ENCODE data around the gene TTC12. TPM values are rescaled to one million over a fixed set of nuclear protein-coding genes. Genes with fewer than 3 reads are reported as not detected.

The TTC12 gene
- polyA plus RNA-seq, 1 donor (not counting 4 experiments of a cell fraction or from before 2014, with no cell fraction given): 27.3 TPM

- Histone ChIP-seq H4K20me1 (ENCODE audit: control insufficient read depth, extremely low read depth, insufficient read depth, low read length) (no peaks in the 10 kb centered on the region), H3K9ac (ENCODE audit: control insufficient read depth, extremely low read depth, insufficient read depth, low read length) (no peak overlapping the region), H3K27me3 (ENCODE audit: control insufficient read depth, extremely low read depth, insufficient read depth, low read length) (no peaks in the 10 kb centered on the region), H3K36me3 (ENCODE audit: control insufficient read depth in 2 of 2, extremely low read depth in 1 of 2, insufficient read depth in 2 of 2, low read length in 2 of 2) (peaks cover 3 to 11% of the 10 kb centered on the region in 2 experiments), H3K9me1 (ENCODE audit: control insufficient read depth, extremely low read depth, insufficient read depth, low read length) (no peaks in the 10 kb centered on the region), H3K4me3 (ENCODE audit: control insufficient read depth in 2 of 3, extremely low read depth in 1 of 3, insufficient read depth in 2 of 3, low read depth in 1 of 3, low read length in 3 of 3) (no peak overlapping the region), H3K79me2 (ENCODE audit: control insufficient read depth, insufficient read depth, low read length) (peaks cover 12% of the 10 kb centered on the region), H3K9me3 (ENCODE audit: control insufficient read depth, low read depth, low read length) (no peaks in the 10 kb centered on the region), H3K4me2 (ENCODE audit: control insufficient read depth, extremely low read depth, insufficient read depth, low read depth, low read length) (no peak overlapping the region), H3K27ac (ENCODE audit: control insufficient read depth, insufficient read depth, low read length) (no peak overlapping the region), H3K4me1 (ENCODE audit: control insufficient read depth, extremely low read depth, insufficient read depth, low read length) (peaks cover 23% of the 10 kb centered on the region), H2AFZ (ENCODE audit: control insufficient read depth, low read length) (no peak overlapping the region)
- no peak for TF ChIP-seq EZH2 (IDR thresholded peaks at IDR 0.05; ENCODE audit: low read length)
- TF ChIP-seq, protein P1, sequence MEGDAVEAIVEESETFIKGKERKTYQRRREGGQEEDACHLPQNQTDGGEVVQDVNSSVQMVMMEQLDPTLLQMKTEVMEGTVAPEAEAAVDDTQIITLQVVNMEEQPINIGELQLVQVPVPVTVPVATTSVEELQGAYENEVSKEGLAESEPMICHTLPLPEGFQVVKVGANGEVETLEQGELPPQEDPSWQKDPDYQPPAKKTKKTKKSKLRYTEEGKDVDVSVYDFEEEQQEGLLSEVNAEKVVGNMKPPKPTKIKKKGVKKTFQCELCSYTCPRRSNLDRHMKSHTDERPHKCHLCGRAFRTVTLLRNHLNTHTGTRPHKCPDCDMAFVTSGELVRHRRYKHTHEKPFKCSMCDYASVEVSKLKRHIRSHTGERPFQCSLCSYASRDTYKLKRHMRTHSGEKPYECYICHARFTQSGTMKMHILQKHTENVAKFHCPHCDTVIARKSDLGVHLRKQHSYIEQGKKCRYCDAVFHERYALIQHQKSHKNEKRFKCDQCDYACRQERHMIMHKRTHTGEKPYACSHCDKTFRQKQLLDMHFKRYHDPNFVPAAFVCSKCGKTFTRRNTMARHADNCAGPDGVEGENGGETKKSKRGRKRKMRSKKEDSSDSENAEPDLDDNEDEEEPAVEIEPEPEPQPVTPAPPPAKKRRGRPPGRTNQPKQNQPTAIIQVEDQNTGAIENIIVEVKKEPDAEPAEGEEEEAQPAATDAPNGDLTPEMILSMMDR (optimal IDR thresholded peaks at IDR 0.05 in 1 of 3, IDR thresholded peaks at IDR 0.05 in 1 of 3, conservative IDR thresholded peaks at IDR 0.05 in 1 of 3; ENCODE audit: extremely low read depth in 1 of 3, insufficient read depth in 2 of 3, low read length in 3 of 3): no peak
- DNase-seq (ENCODE audit: low read depth, low spot score): no peak
- no peak for FAIRE-seq
- dilution Hi-C loops (cut with MboI; ENCODE audit: extremely low pct_ligation_motif_present, low sequenced_read_pairs): no loop called here
These were observed 4.7 kb downstream of the TTC12 start for GRCh38 chr11:113319085-113319484.

- Histone ChIP-seq H3K4me1 (ENCODE audit: control insufficient read depth, extremely low read depth, insufficient read depth, low read length) (peaks cover 3% of the 10 kb centered on the region), H3K4me3 (ENCODE audit: control insufficient read depth in 2 of 3, extremely low read depth in 1 of 3, insufficient read depth in 2 of 3, low read depth in 1 of 3, low read length in 3 of 3) (no peak overlapping the region), H3K27ac (ENCODE audit: control insufficient read depth, insufficient read depth, low read length) (no peak overlapping the region), H3K9me1 (ENCODE audit: control insufficient read depth, extremely low read depth, insufficient read depth, low read length) (no peaks in the 10 kb centered on the region), H3K9ac (ENCODE audit: control insufficient read depth, extremely low read depth, insufficient read depth, low read length) (no peak overlapping the region), H3K9me3 (ENCODE audit: control insufficient read depth, low read depth, low read length) (no peaks in the 10 kb centered on the region), H3K36me3 (ENCODE audit: control insufficient read depth in 2 of 2, extremely low read depth in 1 of 2, insufficient read depth in 2 of 2, low read length in 2 of 2) (peaks cover 7 to 19% of the 10 kb centered on the region in 2 experiments), H3K27me3 (ENCODE audit: control insufficient read depth, extremely low read depth, insufficient read depth, low read length) (no peaks in the 10 kb centered on the region), H3K4me2 (ENCODE audit: control insufficient read depth, extremely low read depth, insufficient read depth, low read depth, low read length) (no peak overlapping the region), H3K79me2 (ENCODE audit: control insufficient read depth, insufficient read depth, low read length) (peaks cover 2% of the 10 kb centered on the region), H4K20me1 (ENCODE audit: control insufficient read depth, extremely low read depth, insufficient read depth, low read length) (no peaks in the 10 kb centered on the region), H2AFZ (ENCODE audit: control insufficient read depth, low read length) (no peak overlapping the region)
- dilution Hi-C loops (cut with MboI; ENCODE audit: extremely low pct_ligation_motif_present, low sequenced_read_pairs): no loop called here
- no peak for DNase-seq (ENCODE audit: low read depth, low spot score)
- no peak for TF ChIP-seq EZH2 (IDR thresholded peaks at IDR 0.05; ENCODE audit: low read length)
- TF ChIP-seq, protein P1 (optimal IDR thresholded peaks at IDR 0.05 in 1 of 3, IDR thresholded peaks at IDR 0.05 in 1 of 3, conservative IDR thresholded peaks at IDR 0.05 in 1 of 3; ENCODE audit: extremely low read depth in 1 of 3, insufficient read depth in 2 of 3, low read length in 3 of 3): no peak
- FAIRE-seq: no peak
These were observed 7.8 kb downstream of the TTC12 start for GRCh38 chr11:113322158-113322557.

Data from keratinocyte (primary cell).